ENCODE measurements around the gene DLGAP3. TPM values are rescaled to one million over a fixed set of nuclear protein-coding genes. Genes with fewer than 3 reads are reported as not detected.
A peak's percentile ranks its signal among the peaks of the same experiment; 100 is the strongest.

Gene DLGAP3
- total and polyA plus RNA-seq, 2 of the 13 experiments (the other 11 are each of a cell fraction or from before 2014, with no cell fraction given): 0.03 to 0.04 TPM

- TF ChIP-seq BRF2 (CRISPR knock-in tag; IDR thresholded peaks at IDR 0.05): peak; percentile 65; the same call in 1 of the 2 replicates
- peak; percentile 97 for TF ChIP-seq ZNF589 (CRISPR knock-in tag; conservative IDR thresholded peaks at IDR 0.05)
- peak; percentile 89 for TF ChIP-seq RARA (CRISPR knock-in tag; IDR thresholded peaks at IDR 0.05)
- peak; percentile 78 for TF ChIP-seq MYC (CRISPR knock-in tag; IDR thresholded peaks at IDR 0.05; ENCODE audit: borderline replicate concordance)
- peak; percentile 99 for TF ChIP-seq MIER2 (CRISPR knock-in tag; IDR thresholded peaks at IDR 0.05)
- TF ChIP-seq, protein P1, sequence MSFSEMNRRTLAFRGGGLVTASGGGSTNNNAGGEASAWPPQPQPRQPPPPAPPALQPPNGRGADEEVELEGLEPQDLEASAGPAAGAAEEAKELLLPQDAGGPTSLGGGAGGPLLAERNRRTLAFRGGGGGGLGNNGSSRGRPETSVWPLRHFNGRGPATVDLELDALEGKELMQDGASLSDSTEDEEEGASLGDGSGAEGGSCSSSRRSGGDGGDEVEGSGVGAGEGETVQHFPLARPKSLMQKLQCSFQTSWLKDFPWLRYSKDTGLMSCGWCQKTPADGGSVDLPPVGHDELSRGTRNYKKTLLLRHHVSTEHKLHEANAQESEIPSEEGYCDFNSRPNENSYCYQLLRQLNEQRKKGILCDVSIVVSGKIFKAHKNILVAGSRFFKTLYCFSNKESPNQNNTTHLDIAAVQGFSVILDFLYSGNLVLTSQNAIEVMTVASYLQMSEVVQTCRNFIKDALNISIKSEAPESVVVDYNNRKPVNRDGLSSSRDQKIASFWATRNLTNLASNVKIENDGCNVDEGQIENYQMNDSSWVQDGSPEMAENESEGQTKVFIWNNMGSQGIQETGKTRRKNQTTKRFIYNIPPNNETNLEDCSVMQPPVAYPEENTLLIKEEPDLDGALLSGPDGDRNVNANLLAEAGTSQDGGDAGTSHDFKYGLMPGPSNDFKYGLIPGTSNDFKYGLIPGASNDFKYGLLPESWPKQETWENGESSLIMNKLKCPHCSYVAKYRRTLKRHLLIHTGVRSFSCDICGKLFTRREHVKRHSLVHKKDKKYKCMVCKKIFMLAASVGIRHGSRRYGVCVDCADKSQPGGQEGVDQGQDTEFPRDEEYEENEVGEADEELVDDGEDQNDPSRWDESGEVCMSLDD (CRISPR knock-in tag; IDR thresholded peaks at IDR 0.05; ENCODE audit: borderline replicate concordance): peak; percentile 95
- TF ChIP-seq FLYWCH1 (CRISPR knock-in tag; IDR thresholded peaks at IDR 0.05): peak; percentile 98
- TF ChIP-seq CENPX (CRISPR knock-in tag; IDR thresholded peaks at IDR 0.05): 0 out of 2 replicates have a peak, but pooled peaks have one; percentile 30
- peak; percentile 86; the same call in 1 of the 2 replicates for TF ChIP-seq FOXM1 (CRISPR knock-in tag; IDR thresholded peaks at IDR 0.05)
- TF ChIP-seq GATAD2A (CRISPR knock-in tag; IDR thresholded peaks at IDR 0.05): peak; percentile 81
- no peak for TF ChIP-seq PAWR (CRISPR knock-in tag; IDR thresholded peaks at IDR 0.05; ENCODE audit: borderline replicate concordance)
- TF ChIP-seq NKX3-1 (CRISPR knock-in tag; IDR thresholded peaks at IDR 0.05): peak; percentile 100
- peak; percentile 100 for TF ChIP-seq ERF (CRISPR knock-in tag; IDR thresholded peaks at IDR 0.05)
- peak; percentile 95; the same call in 1 of the 2 replicates for TF ChIP-seq ZNF180 (CRISPR knock-in tag; IDR thresholded peaks at IDR 0.05; ENCODE audit: borderline replicate concordance, low read depth)
- TF ChIP-seq, protein P2, sequence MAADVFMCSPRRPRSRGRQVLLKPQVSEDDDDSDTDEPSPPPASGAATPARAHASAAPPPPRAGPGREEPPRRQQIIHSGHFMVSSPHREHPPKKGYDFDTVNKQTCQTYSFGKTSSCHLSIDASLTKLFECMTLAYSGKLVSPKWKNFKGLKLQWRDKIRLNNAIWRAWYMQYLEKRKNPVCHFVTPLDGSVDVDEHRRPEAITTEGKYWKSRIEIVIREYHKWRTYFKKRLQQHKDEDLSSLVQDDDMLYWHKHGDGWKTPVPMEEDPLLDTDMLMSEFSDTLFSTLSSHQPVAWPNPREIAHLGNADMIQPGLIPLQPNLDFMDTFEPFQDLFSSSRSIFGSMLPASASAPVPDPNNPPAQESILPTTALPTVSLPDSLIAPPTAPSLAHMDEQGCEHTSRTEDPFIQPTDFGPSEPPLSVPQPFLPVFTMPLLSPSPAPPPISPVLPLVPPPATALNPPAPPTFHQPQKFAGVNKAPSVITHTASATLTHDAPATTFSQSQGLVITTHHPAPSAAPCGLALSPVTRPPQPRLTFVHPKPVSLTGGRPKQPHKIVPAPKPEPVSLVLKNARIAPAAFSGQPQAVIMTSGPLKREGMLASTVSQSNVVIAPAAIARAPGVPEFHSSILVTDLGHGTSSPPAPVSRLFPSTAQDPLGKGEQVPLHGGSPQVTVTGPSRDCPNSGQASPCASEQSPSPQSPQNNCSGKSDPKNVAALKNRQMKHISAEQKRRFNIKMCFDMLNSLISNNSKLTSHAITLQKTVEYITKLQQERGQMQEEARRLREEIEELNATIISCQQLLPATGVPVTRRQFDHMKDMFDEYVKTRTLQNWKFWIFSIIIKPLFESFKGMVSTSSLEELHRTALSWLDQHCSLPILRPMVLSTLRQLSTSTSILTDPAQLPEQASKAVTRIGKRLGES (CRISPR knock-in tag; IDR thresholded peaks at IDR 0.05; ENCODE audit: borderline replicate concordance): peak; percentile 98
- TF ChIP-seq PLRG1 (conservative IDR thresholded peaks at IDR 0.05): no peak
- TF ChIP-seq SCMH1 (CRISPR knock-in tag; IDR thresholded peaks at IDR 0.05; ENCODE audit: borderline replicate concordance): peak; percentile 70; the same call in 1 of the 2 replicates
- TF ChIP-seq PITX1 (CRISPR knock-in tag; IDR thresholded peaks at IDR 0.05): peak; percentile 93
- peak; percentile 99 for TF ChIP-seq ZNF446 (CRISPR knock-in tag; IDR thresholded peaks at IDR 0.05)
- TF ChIP-seq TEAD2 (CRISPR knock-in tag; IDR thresholded peaks at IDR 0.05): peak; percentile 98
- TF ChIP-seq ZBTB8A (CRISPR knock-in tag; IDR thresholded peaks at IDR 0.05; ENCODE audit: borderline replicate concordance, low read depth): peak; percentile 93; the same call in 1 of the 2 replicates
- no peak for TF ChIP-seq EZH2 (conservative IDR thresholded peaks at IDR 0.05; ENCODE audit: low read depth, low read length)
- peak; percentile 90 for TF ChIP-seq HDAC2 (CRISPR knock-in tag; IDR thresholded peaks at IDR 0.05)
- peak; percentile 95 for TF ChIP-seq ZNF709 (CRISPR knock-in tag; IDR thresholded peaks at IDR 0.05)
- TF ChIP-seq ZBTB20 (CRISPR knock-in tag; IDR thresholded peaks at IDR 0.05; ENCODE audit: borderline replicate concordance, low read depth): peak; percentile 98; the same call in 1 of the 2 replicates
These were observed 4.5 kb downstream of the DLGAP3 start (continued) for GRCh38 chr1:34924759-34925555.

Measured in HepG2 (cell line).